K562 (cell line): Measurements from ENCODE around the gene TMEM204. TPM values are rescaled to one million over a fixed set of nuclear protein-coding genes. Genes with fewer than 3 reads are reported as not detected.

Experiments used
- ATAC-seq: fragments of 200-7000 bp; cut with Tn5 transposase; 3 replicates; pipeline ENCODE4 v1.9.1; 2020; ENCODE audit warnings: moderate library complexity
- BruUV-seq: library from RNA; stranded (reverse); fragments of 400-500 nt; replicated peaks from 2 replicates; lab custom pipeline; 2021; lab: Mats Ljungman, UMichigan
- CTCF ChIA-PET: fragments of 300-600 bp; formaldehyde crosslinking; extraction: SDS; loops from one replicate; lab custom pipeline; 2021; ENCODE audit warnings: low intra/inter-chr PET ratio; lab: Yijun Ruan, JAX
- POLR2A ChIA-PET: fragments of 300-600, 350-650 bp; sonication (Branson Sonifier 250); formaldehyde crosslinking; extraction: SDS; loops from one replicate; lab custom pipeline; 2021; ENCODE audit warnings: antibody characterized with exemption, inconsistent platforms; lab: Yijun Ruan, JAX
- DNase-seq, 4 experiments: peaks; one replicate each; pipeline versions ENCODE4 v3.0.0 to v3.0.0-alpha.2; 2011 to 2018; ENCODE audit warnings: low spot score in 3 of 4, mixed read lengths in 3 of 4; ENCODE audit errors: extremely low read depth in 1 of 4
- FAIRE-seq: peaks from 2 replicates; lab custom pipeline; 2011; peaks lifted over from hg19 to GRCh38; lab: Jason Lieb, UNC
- H2AFZ ChIP-seq: 2 replicates; pipeline ENCODE4 v1.6.0; 2011; ENCODE audit warnings: low read depth, low read length, control low read depth, inconsistent platforms
- H3K27ac ChIP-seq: fragments of 200-600 bp; 3 replicates; pipeline ENCODE4 v1.8.0; 2011; ENCODE audit warnings: low read depth, mild to moderate bottlenecking, control low read depth, inconsistent platforms, low read length, moderate library complexity, mixed read lengths; ENCODE audit errors: extremely low read depth
- H3K27me3 ChIP-seq, 2 experiments: fragments of 300-600 bp in 1 of 2; 2 replicates in 1 of 2; 3 replicates in 1 of 2; pipeline versions ENCODE4 v1.6.0 to v1.8.0; 2011; ENCODE audit warnings: inconsistent platforms in 2 of 2, low read length in 2 of 2, mild to moderate bottlenecking in 1 of 2, mixed read lengths in 1 of 2, moderate library complexity in 1 of 2; ENCODE audit not compliant: control insufficient read depth in 2 of 2, insufficient read depth in 2 of 2
- H3K36me3 ChIP-seq: fragments of 300-600 bp; 3 replicates; pipeline ENCODE4 v1.8.0; 2011; ENCODE audit warnings: mild to moderate bottlenecking, low read length, inconsistent platforms; ENCODE audit not compliant: control insufficient read depth, insufficient read depth
- H3K4me1 ChIP-seq, 2 experiments: fragments of 200-600 bp in 1 of 2; replicated peaks in 1 of 2; 2 replicates in 1 of 2; 3 replicates in 1 of 2; pipeline versions ENCODE4 v1.5.1 to v1.8.0; 2011; ENCODE audit warnings: inconsistent platforms in 2 of 2, low read length in 2 of 2, mild to moderate bottlenecking in 1 of 2, mixed read lengths in 1 of 2, moderate library complexity in 1 of 2; ENCODE audit not compliant: control insufficient read depth in 2 of 2, insufficient read depth in 2 of 2
- H3K4me2 ChIP-seq: 2 replicates; pipeline ENCODE4 v1.6.1; 2011; ENCODE audit warnings: low read length, control low read depth, inconsistent platforms, mixed read lengths; ENCODE audit not compliant: insufficient read depth
- H3K4me3 ChIP-seq: fragments of 200-600 bp; sonication (generic), shearing (Covaris generic); 2 replicates; pipeline ENCODE4 v1.5.1; 2016; ENCODE audit warnings: control low read depth, inconsistent platforms
- H3K79me2 ChIP-seq: fragments of 200-600 bp; 3 replicates; pipeline ENCODE4 v1.8.0; 2011; ENCODE audit warnings: low read length, inconsistent platforms; ENCODE audit not compliant: control insufficient read depth, insufficient read depth
- H3K9ac ChIP-seq, 2 experiments: 2 replicates each; pipeline versions ENCODE4 v1.6.0 to v1.6.1; 2011; ENCODE audit warnings: low read depth in 2 of 2, low read length in 2 of 2, control low read depth in 1 of 2, inconsistent platforms in 1 of 2, mild to moderate bottlenecking in 1 of 2, mixed read lengths in 1 of 2; ENCODE audit not compliant: insufficient read depth in 1 of 2
- H3K9me1 ChIP-seq: one replicate; pipeline ENCODE4 v1.6.0; 2011; ENCODE audit warnings: inconsistent platforms, mild to moderate bottlenecking, low read length, moderate library complexity; ENCODE audit not compliant: control insufficient read depth, insufficient read depth
- H3K9me3 ChIP-seq: replicated peaks from 2 replicates; pipeline ENCODE4 v1.5.1; 2011; ENCODE audit warnings: low read depth, low read length, inconsistent platforms; ENCODE audit not compliant: control insufficient read depth, insufficient read depth
- H4K20me1 ChIP-seq: replicated peaks from 2 replicates; pipeline ENCODE4 v1.6.1; 2011; ENCODE audit warnings: low read length, inconsistent platforms, mixed read lengths; ENCODE audit not compliant: control insufficient read depth, insufficient read depth
- CHD1 ChIP-seq: fragments of 200-600 bp; sonication (generic); IDR thresholded peaks from one replicate; pipeline ENCODE4 v1.6.1; 2012; ENCODE audit warnings: mild to moderate bottlenecking, moderate library complexity, low read length, inconsistent platforms
- GABPB2 ChIP-seq: fragments of 250-450 bp; sonication (Bioruptor Pico); conservative IDR thresholded peaks from 2 replicates; pipeline ENCODE4 v1.5.1; 2021; ENCODE audit warnings: mild to moderate bottlenecking
- PCBP2 ChIP-seq: fragments of 200-400 bp; formaldehyde crosslinking; IDR thresholded peaks from 2 replicates; pipeline ENCODE4 v1.6.1; 2018; ENCODE audit warnings: low read length, low read depth, mild to moderate bottlenecking, moderate library complexity; ENCODE audit not compliant: poor library complexity, severe bottlenecking
- SNRNP70 ChIP-seq: fragments of 200-400 bp; formaldehyde crosslinking; optimal IDR thresholded peaks from 2 replicates; pipeline ENCODE3; 2017; ENCODE audit warnings: low read depth, low read length
- ZNF444 ChIP-seq: fragments of 250-450 bp; sonication (Bioruptor Pico); IDR thresholded peaks from 2 replicates; pipeline ENCODE4 v1.4.0; 2020; ENCODE audit warnings: mild to moderate bottlenecking, moderate library complexity
- WGBS: fragments of 100-300 bp; shearing (Covaris generic); methylation state at CpG from one replicate; pipeline ENCODE4 v1.1.6; 2016; ENCODE audit warnings: low coverage, mixed read lengths; ENCODE audit not compliant: insufficient coverage; ENCODE audit errors: missing lambda C conversion rate; 5-methylcytosine and 5-hydroxymethylcytosine counted together
- in situ Hi-C: fragments of 300-500 bp; cut with MboI; formaldehyde crosslinking; loops from 4 replicates; pipeline ENCODE4 v1.15.0; 2018; ENCODE audit warnings: inconsistent platforms, mixed read lengths
- intact Hi-C: fragments of 100-400 bp; cut with micrococcal nuclease; formaldehyde crosslinking; loops from 2 replicates; pipeline ENCODE4 v1.14.2; 2022
- polyA plus RNA-seq, 8 experiments: library from polyadenylated mRNA; depleted of rRNA in 4 of 8; stranded (reverse) in 5 of 8; unstranded in 3 of 8; fragments of >200 nt; fragmentation: Nextera tagmentation in 2 of 8; fragmentation: Illumina TruSeq in 1 of 8; extraction: Ambion mirVana in 2 of 8; extraction: Trizol in 1 of 8; gene quantifications; 2 replicates each; pipeline versions ENCODE4 v1.2.1 to v1.2.3, GENCODE V29; 2011 to 2014; ENCODE audit warnings: inconsistent platforms in 1 of 8, missing spikeins in 1 of 8
- total RNA-seq, 7 experiments: library from RNA; depleted of rRNA in 6 of 7; stranded (reverse); fragments of >200 nt in 6 of 7; fragmentation: Illumina TruSeq in 2 of 7; extraction: Trizol in 2 of 7; gene quantifications; 2 replicates each; pipeline versions ENCODE4 v1.2.1 to v1.2.3, GENCODE V29; 2011 to 2021; ENCODE audit warnings: low replicate concordance in 1 of 7
- TF ChIP-seq, protein P1 (sequence below): IDR thresholded peaks from 2 replicates; pipeline ENCODE4 v1.6.1; 2011; ENCODE audit not compliant: insufficient read length; ENCODE audit errors: extremely low read depth

TMEM204 gene
- total and polyA plus RNA-seq, 9 of the 15 experiments (the other 6 are each of a cell fraction or from before 2014, with no cell fraction given), result 0.04 to 0.18 TPM; not detected in 7

- H3K9me1 ChIP-seq, result no peaks in the 10 kb centered on the region
- peak overlapping the region in 1 of 2 experiments; percentile 4; a peak in 1 of 4 replicates for H3K9ac ChIP-seq
- no peaks in the 10 kb centered on the region for H4K20me1 ChIP-seq
- FAIRE-seq, result no peak
- no peaks in the 10 kb centered on the region for H3K79me2 ChIP-seq
- no TSS peak for BruUV-seq
- CTCF ChIA-PET, result no interaction called here
- H3K9me3 ChIP-seq, result no peaks in the 10 kb centered on the region
- no peak overlapping the region for H3K4me3 ChIP-seq
- no peak overlapping the region for H2AFZ ChIP-seq
- POLR2A ChIA-PET, result no interaction called here
- peaks cover 2 to 34% of the 10 kb centered on the region in 2 experiments; a peak in 4 of 5 replicates for H3K27me3 ChIP-seq
- intact Hi-C loops, result no loop called here
- no peak overlapping the region for H3K27ac ChIP-seq
- ATAC-seq, result no peak
- H3K4me2 ChIP-seq, result no peak overlapping the region
- WGBS, result 37% methylated on average over 12 of the region's 12 CpGs
- in situ Hi-C loops, result no loop called here
- H3K4me1 ChIP-seq, result peaks cover 0 to 29% of the 10 kb centered on the region in 2 experiments; a peak in 3 of 5 replicates
- no peaks in the 10 kb centered on the region for H3K36me3 ChIP-seq
- no peak for DNase-seq
- TF ChIP-seq GABPB2 (CRISPR knock-in tag) (no peak), ZNF444 (no peak)
Observed at GRCh38 chr16:1551166-1551565, 17.7 kb downstream of the TMEM204 start.

GRCh38 chr16:1552129-1552528 lies 18.7 kb downstream of the TMEM204 start:
- CTCF ChIA-PET, result no interaction called here
- H3K36me3 ChIP-seq, result no peaks in the 10 kb centered on the region

More at GRCh38 chr16:1552129-1552528, 18.7 kb downstream of the TMEM204 start:
- Histone ChIP-seq H4K20me1 (no peaks in the 10 kb centered on the region), H3K4me1 (peaks cover 0 to 25% of the 10 kb centered on the region in 2 experiments; a peak in 3 of 5 replicates), H3K9me1 (no peaks in the 10 kb centered on the region), H3K27ac (no peak overlapping the region), H3K79me2 (no peaks in the 10 kb centered on the region), H3K4me2 (no peak overlapping the region), H3K9ac (0 out of 4 replicates have a peak overlapping the region, but pooled peaks of 1 of the 2 experiments have one; percentile 20), H3K4me3 (no peak overlapping the region), H3K9me3 (no peaks in the 10 kb centered on the region), H3K27me3 (peaks cover 2 to 34% of the 10 kb centered on the region in 2 experiments; a peak in 4 of 5 replicates), H2AFZ (no peak overlapping the region)
- in situ Hi-C loops, result no loop called here
- ATAC-seq (no peak), FAIRE-seq (no peak), DNase-seq (no peak)
- TF ChIP-seq, protein P1, sequence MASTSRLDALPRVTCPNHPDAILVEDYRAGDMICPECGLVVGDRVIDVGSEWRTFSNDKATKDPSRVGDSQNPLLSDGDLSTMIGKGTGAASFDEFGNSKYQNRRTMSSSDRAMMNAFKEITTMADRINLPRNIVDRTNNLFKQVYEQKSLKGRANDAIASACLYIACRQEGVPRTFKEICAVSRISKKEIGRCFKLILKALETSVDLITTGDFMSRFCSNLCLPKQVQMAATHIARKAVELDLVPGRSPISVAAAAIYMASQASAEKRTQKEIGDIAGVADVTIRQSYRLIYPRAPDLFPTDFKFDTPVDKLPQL, result no peak
- TF ChIP-seq PCBP2, result no peak
- TF ChIP-seq SNRNP70, result no peak
- TF ChIP-seq CHD1, result no peak
- 36% methylated on average over 15 of the region's 15 CpGs for WGBS
- BruUV-seq, result no TSS peak
- POLR2A ChIA-PET, result no interaction called here
- intact Hi-C loops, result no loop called here
